GM21529 (cell line): ENCODE results near the gene CFH.
"Not testable (repeated sequence)": the region's sequence is repeated elsewhere in the genome, so short reads cannot be mapped to it uniquely, and the experiment has no call there.

Source experiments
- ATAC-seq: cut with Tn5 transposase; IDR thresholded peaks from one replicate; pipeline ENCODE4 v1.9.1; 2021; ENCODE audit not compliant: unreplicated experiment

The CFH gene

GRCh38 chr1:196667131-196667530 lies 15.3 kb downstream of the CFH start:
- ATAC-seq = no peak

- ATAC-seq = no peak
Observed at GRCh38 chr1:196669051-196669450, 17.2 kb downstream of the CFH start.

GRCh38 chr1:196669693-196670092 lies 17.9 kb downstream of the CFH start:
- ATAC-seq = no peak

GRCh38 chr1:196674908-196675307 lies 23.1 kb downstream of the CFH start:
- no peak for ATAC-seq

- ATAC-seq = no peak
Observed at GRCh38 chr1:196677781-196678509, 26.1 kb downstream of the CFH start.

GRCh38 chr1:196678510-196678884 lies 26.7 kb downstream of the CFH start:
- ATAC-seq = no peak

- ATAC-seq = no peak
Observed at GRCh38 chr1:196680107-196680506, 28.3 kb downstream of the CFH start.

GRCh38 chr1:196684476-196684875 lies 32.6 kb downstream of the CFH start:
- ATAC-seq = no peak

GRCh38 chr1:196685506-196685905 lies 33.7 kb downstream of the CFH start:
- no peak for ATAC-seq

GRCh38 chr1:196689001-196689400 lies 37.2 kb downstream of the CFH start:
- no peak for ATAC-seq

GRCh38 chr1:196690582-196690981 lies 38.7 kb downstream of the CFH start:
- ATAC-seq = no peak

GRCh38 chr1:196698993-196699392 lies 47.1 kb downstream of the CFH start:
- no peak for ATAC-seq

- no peak for ATAC-seq
Observed at GRCh38 chr1:196701144-196701543, 49.3 kb downstream of the CFH start.

GRCh38 chr1:196709892-196710291 lies 58.0 kb downstream of the CFH start:
- ATAC-seq = not testable (repeated sequence)

GRCh38 chr1:196717868-196718267 lies 66.0 kb downstream of the CFH start:
- no peak for ATAC-seq

GRCh38 chr1:196723325-196724185 lies 71.7 kb downstream of the CFH start:
- peak; percentile 98 for ATAC-seq

GRCh38 chr1:196732526-196732925 lies 80.7 kb downstream of the CFH start:
- no peak for ATAC-seq

- ATAC-seq = no peak
Observed at GRCh38 chr1:196733091-196733970, 81.5 kb downstream of the CFH start.

- ATAC-seq = no peak
Observed at GRCh38 chr1:196734006-196734405, 82.2 kb downstream of the CFH start.

- ATAC-seq = no peak
Observed at GRCh38 chr1:196734460-196734859, 82.6 kb downstream of the CFH start.

- ATAC-seq = no peak
Observed at GRCh38 chr1:196738730-196739129, 86.9 kb downstream of the CFH start.
